GM23338 (cell line): ENCODE data around the gene FAM133A. TPM values are rescaled to one million over a fixed set of nuclear protein-coding genes. Genes with fewer than 3 reads are reported as not detected.

Experiments
- ATAC-seq: fragments of 200-7000 bp; cut with Tn5 transposase; 3 replicates; pipeline ENCODE4 v1.9.1; 2020
- DNase-seq: peaks from one replicate; pipeline ENCODE4 v3.0.0-alpha.2; 2015; ENCODE audit warnings: low spot score
- H2AFZ ChIP-seq: fragments of 200-600 bp; sonication (generic); 2 replicates; pipeline ENCODE4 v1.8.0; 2016; ENCODE audit warnings: antibody characterized with exemption, mild to moderate bottlenecking, moderate library complexity
- H3F3A ChIP-seq: fragments of 200-600 bp; sonication (generic); replicated peaks from 2 replicates; pipeline ENCODE4 v1.8.0; 2017; ENCODE audit warnings: antibody characterized with exemption, mixed run types, low read depth
- H3K27ac ChIP-seq: fragments of 200-600 bp; sonication (generic); 2 replicates; pipeline ENCODE4 v1.6.1; 2016; ENCODE audit warnings: low read depth
- H3K27me3 ChIP-seq: fragments of 200-600 bp; sonication (generic); 2 replicates; pipeline ENCODE4 v1.8.0; 2016; ENCODE audit warnings: mild to moderate bottlenecking, mixed run types, moderate library complexity; ENCODE audit not compliant: insufficient read depth
- H3K36me3 ChIP-seq: fragments of 200-600 bp; sonication (generic); 2 replicates; pipeline ENCODE4 v1.8.0; 2016; ENCODE audit warnings: mild to moderate bottlenecking; ENCODE audit not compliant: insufficient read depth
- H3K4me1 ChIP-seq: fragments of 200-600 bp; sonication (generic); 2 replicates; pipeline ENCODE4 v1.8.0; 2016; ENCODE audit warnings: mild to moderate bottlenecking, moderate library complexity; ENCODE audit not compliant: insufficient read depth
- H3K4me2 ChIP-seq: fragments of 200-600 bp; sonication (generic); 2 replicates; pipeline ENCODE4 v1.7.1; 2017; ENCODE audit warnings: mixed run types
- H3K4me3 ChIP-seq: fragments of 200-600 bp; sonication (generic); 2 replicates; pipeline ENCODE4 v1.6.1; 2016; ENCODE audit warnings: mixed run types
- H3K79me2 ChIP-seq: fragments of 200-600 bp; sonication (generic); replicated peaks from 2 replicates; pipeline ENCODE4 v1.8.0; 2017; ENCODE audit warnings: mild to moderate bottlenecking; ENCODE audit not compliant: insufficient read depth
- H3K9me2 ChIP-seq: fragments of 200-600 bp; sonication (generic); 2 replicates; pipeline ENCODE4 v1.8.0; 2017; ENCODE audit not compliant: insufficient read depth
- H4K20me1 ChIP-seq: fragments of 200-600 bp; sonication (generic); replicated peaks from 2 replicates; pipeline ENCODE4 v1.8.0; 2017; ENCODE audit warnings: mild to moderate bottlenecking; ENCODE audit not compliant: insufficient read depth
- H3K27ac Mint-ChIP-seq: 2 replicates; pipeline ENCODE4 v1.8.0; 2020; ENCODE audit warnings: inconsistent platforms, mild to moderate bottlenecking, moderate library complexity, mixed read lengths
- H3K27me3 Mint-ChIP-seq: 3 replicates; pipeline ENCODE4 v1.8.0; 2022; ENCODE audit warnings: low read depth, mild to moderate bottlenecking, moderate library complexity, mixed read lengths, inconsistent platforms; ENCODE audit not compliant: insufficient read depth, poor library complexity
- H3K36me3 Mint-ChIP-seq: 3 replicates; pipeline ENCODE4 v1.8.0; 2021; ENCODE audit warnings: low read depth, mild to moderate bottlenecking, inconsistent platforms, moderate library complexity, mixed read lengths
- H3K4me1 Mint-ChIP-seq: 3 replicates; pipeline ENCODE4 v1.8.0; 2020; ENCODE audit warnings: mild to moderate bottlenecking, inconsistent platforms, mixed read lengths
- H3K4me3 Mint-ChIP-seq: 3 replicates; pipeline ENCODE4 v1.8.0; 2021; ENCODE audit warnings: moderate library complexity, mild to moderate bottlenecking, inconsistent platforms, mixed read lengths
- H3K9me3 Mint-ChIP-seq: 3 replicates; pipeline ENCODE4 v1.8.0; 2020; ENCODE audit warnings: moderate library complexity, mild to moderate bottlenecking, inconsistent platforms, mixed read lengths
- CTCF ChIP-seq, 2 experiments: fragments of 200-600 bp in 1 of 2; sonication (generic) in 1 of 2; conservative IDR thresholded peaks; 2 replicates each; pipeline versions ENCODE4 v1.5.1 to v1.6.1; 2016 to 2017; ENCODE audit warnings: antibody characterized with exemption in 2 of 2, low read depth in 2 of 2, mild to moderate bottlenecking in 2 of 2, moderate library complexity in 1 of 2
- EZH2 ChIP-seq: fragments of 200-600 bp; sonication (generic); IDR thresholded peaks from one replicate; pipeline ENCODE4 v1.8.0; 2017; ENCODE audit warnings: antibody characterized with exemption, mild to moderate bottlenecking, low read depth; ENCODE audit not compliant: unreplicated experiment
- JUNB ChIP-seq: IDR thresholded peaks from one replicate; pipeline ENCODE4 v1.6.1; 2016; ENCODE audit warnings: antibody characterized with exemption; ENCODE audit not compliant: unreplicated experiment
- NANOG ChIP-seq: IDR thresholded peaks from 2 replicates; pipeline ENCODE4 v1.6.1; 2016; ENCODE audit warnings: antibody characterized with exemption, borderline replicate concordance
- POLR2AphosphoS5 ChIP-seq: IDR thresholded peaks from 2 replicates; pipeline ENCODE4 v1.6.1; 2016; ENCODE audit warnings: antibody characterized with exemption, low read depth
- REST ChIP-seq: IDR thresholded peaks from one replicate; pipeline ENCODE4 v1.6.1; 2018; ENCODE audit warnings: antibody characterized with exemption; ENCODE audit not compliant: unreplicated experiment
- STAT1 ChIP-seq: IDR thresholded peaks from one replicate; pipeline ENCODE4 v1.6.1; 2016; ENCODE audit warnings: antibody characterized with exemption; ENCODE audit not compliant: unreplicated experiment
- ZNF114 ChIP-seq: fragments of 250-450 bp; sonication (Bioruptor Pico); IDR thresholded peaks from 2 replicates; pipeline ENCODE4 v1.5.0; 2020; ENCODE audit warnings: mild to moderate bottlenecking, moderate library complexity
- ZNF331 ChIP-seq: fragments of 250-450 bp; sonication (Bioruptor Pico); IDR thresholded peaks from 2 replicates; pipeline ENCODE4 v1.5.0; 2020; ENCODE audit warnings: low read depth, mild to moderate bottlenecking, moderate library complexity
- polyA plus RNA-seq: library from polyadenylated mRNA; unstranded; fragments of >200 nt; fragmentation: Nextera tagmentation; extraction: Ambion mirVana; gene quantifications from 2 replicates; pipeline ENCODE4 v1.2.1, GENCODE V29; 2016
- total RNA-seq: library from RNA; depleted of rRNA; stranded (reverse); fragments of >200 nt; shearing (Covaris generic); gene quantifications from 2 replicates; pipeline ENCODE4 v1.2.3, GENCODE V29; 2014
- TF ChIP-seq, protein P1 (sequence below): IDR thresholded peaks from 2 replicates; pipeline ENCODE4 v1.6.1; 2016; ENCODE audit warnings: antibody characterized with exemption
- TF ChIP-seq, protein P2 (sequence below): fragments of 250-450 bp; sonication (Bioruptor Pico); IDR thresholded peaks from 2 replicates; pipeline ENCODE4 v1.5.0; 2020; ENCODE audit warnings: mild to moderate bottlenecking, moderate library complexity

FAM133A gene
- total and polyA plus RNA-seq, 2 experiments from 2014 or later: 1.1 to 1.2 TPM

DNA sequence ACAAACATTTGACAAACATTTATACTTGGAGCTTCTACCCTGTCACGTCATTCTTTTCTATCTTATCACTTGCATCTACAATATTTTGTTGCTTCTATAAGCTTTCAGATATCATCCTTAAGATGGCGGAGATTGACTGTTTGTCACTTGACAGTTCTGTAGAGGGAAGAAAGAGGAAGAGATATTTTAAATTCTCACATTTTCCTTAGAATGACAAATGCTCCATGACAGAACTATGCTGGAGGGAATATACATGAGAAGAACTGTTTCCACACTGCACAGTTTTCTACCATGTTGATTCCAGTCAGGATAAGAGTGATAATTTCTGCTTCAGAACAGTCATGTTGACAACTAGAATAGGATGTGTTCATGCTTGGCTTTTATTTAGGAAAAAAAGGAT lies 29.7 kb downstream of the FAM133A start (continued):
- no peak for TF ChIP-seq CTCF (conservative IDR thresholded peaks at IDR 0.05; ENCODE audit: low read depth in 2 of 2)

- Histone ChIP-seq H2AFZ (no peak overlapping the region), H3K79me2 (no peaks in the 10 kb centered on the region), H3F3A (no peaks in the 10 kb centered on the region), H3K27me3 (no peaks in the 10 kb centered on the region), H3K4me1 (no peaks in the 10 kb centered on the region), H3K4me2 (no peak overlapping the region), H3K27ac (no peak overlapping the region), H3K36me3 (no peaks in the 10 kb centered on the region), H3K9me2 (no peaks in the 10 kb centered on the region), H3K4me3 (no peak overlapping the region), H4K20me1 (no peaks in the 10 kb centered on the region)
- no peaks in the 10 kb centered on the region for H3K27me3 Mint-ChIP-seq
- no peak for ATAC-seq
- H3K36me3 Mint-ChIP-seq: no peaks in the 10 kb centered on the region
- H3K27ac Mint-ChIP-seq: no peak overlapping the region
- no peak for DNase-seq
- no peak overlapping the region for H3K4me3 Mint-ChIP-seq
- H3K4me1 Mint-ChIP-seq: no peaks in the 10 kb centered on the region
- H3K9me3 Mint-ChIP-seq: no peaks in the 10 kb centered on the region
- TF ChIP-seq EZH2 (no peak), JUNB (no peak), STAT1 (no peak), NANOG (no peak), REST (no peak), ZNF331 (CRISPR knock-in tag) (no peak), POLR2AphosphoS5 (no peak), ZNF114 (CRISPR knock-in tag) (no peak), CTCF (conservative IDR thresholded peaks at IDR 0.05; ENCODE audit: low read depth in 2 of 2) (no peak)
- TF ChIP-seq, protein P1, sequence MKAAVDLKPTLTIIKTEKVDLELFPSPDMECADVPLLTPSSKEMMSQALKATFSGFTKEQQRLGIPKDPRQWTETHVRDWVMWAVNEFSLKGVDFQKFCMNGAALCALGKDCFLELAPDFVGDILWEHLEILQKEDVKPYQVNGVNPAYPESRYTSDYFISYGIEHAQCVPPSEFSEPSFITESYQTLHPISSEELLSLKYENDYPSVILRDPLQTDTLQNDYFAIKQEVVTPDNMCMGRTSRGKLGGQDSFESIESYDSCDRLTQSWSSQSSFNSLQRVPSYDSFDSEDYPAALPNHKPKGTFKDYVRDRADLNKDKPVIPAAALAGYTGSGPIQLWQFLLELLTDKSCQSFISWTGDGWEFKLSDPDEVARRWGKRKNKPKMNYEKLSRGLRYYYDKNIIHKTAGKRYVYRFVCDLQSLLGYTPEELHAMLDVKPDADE: no peak
- TF ChIP-seq, protein P2, sequence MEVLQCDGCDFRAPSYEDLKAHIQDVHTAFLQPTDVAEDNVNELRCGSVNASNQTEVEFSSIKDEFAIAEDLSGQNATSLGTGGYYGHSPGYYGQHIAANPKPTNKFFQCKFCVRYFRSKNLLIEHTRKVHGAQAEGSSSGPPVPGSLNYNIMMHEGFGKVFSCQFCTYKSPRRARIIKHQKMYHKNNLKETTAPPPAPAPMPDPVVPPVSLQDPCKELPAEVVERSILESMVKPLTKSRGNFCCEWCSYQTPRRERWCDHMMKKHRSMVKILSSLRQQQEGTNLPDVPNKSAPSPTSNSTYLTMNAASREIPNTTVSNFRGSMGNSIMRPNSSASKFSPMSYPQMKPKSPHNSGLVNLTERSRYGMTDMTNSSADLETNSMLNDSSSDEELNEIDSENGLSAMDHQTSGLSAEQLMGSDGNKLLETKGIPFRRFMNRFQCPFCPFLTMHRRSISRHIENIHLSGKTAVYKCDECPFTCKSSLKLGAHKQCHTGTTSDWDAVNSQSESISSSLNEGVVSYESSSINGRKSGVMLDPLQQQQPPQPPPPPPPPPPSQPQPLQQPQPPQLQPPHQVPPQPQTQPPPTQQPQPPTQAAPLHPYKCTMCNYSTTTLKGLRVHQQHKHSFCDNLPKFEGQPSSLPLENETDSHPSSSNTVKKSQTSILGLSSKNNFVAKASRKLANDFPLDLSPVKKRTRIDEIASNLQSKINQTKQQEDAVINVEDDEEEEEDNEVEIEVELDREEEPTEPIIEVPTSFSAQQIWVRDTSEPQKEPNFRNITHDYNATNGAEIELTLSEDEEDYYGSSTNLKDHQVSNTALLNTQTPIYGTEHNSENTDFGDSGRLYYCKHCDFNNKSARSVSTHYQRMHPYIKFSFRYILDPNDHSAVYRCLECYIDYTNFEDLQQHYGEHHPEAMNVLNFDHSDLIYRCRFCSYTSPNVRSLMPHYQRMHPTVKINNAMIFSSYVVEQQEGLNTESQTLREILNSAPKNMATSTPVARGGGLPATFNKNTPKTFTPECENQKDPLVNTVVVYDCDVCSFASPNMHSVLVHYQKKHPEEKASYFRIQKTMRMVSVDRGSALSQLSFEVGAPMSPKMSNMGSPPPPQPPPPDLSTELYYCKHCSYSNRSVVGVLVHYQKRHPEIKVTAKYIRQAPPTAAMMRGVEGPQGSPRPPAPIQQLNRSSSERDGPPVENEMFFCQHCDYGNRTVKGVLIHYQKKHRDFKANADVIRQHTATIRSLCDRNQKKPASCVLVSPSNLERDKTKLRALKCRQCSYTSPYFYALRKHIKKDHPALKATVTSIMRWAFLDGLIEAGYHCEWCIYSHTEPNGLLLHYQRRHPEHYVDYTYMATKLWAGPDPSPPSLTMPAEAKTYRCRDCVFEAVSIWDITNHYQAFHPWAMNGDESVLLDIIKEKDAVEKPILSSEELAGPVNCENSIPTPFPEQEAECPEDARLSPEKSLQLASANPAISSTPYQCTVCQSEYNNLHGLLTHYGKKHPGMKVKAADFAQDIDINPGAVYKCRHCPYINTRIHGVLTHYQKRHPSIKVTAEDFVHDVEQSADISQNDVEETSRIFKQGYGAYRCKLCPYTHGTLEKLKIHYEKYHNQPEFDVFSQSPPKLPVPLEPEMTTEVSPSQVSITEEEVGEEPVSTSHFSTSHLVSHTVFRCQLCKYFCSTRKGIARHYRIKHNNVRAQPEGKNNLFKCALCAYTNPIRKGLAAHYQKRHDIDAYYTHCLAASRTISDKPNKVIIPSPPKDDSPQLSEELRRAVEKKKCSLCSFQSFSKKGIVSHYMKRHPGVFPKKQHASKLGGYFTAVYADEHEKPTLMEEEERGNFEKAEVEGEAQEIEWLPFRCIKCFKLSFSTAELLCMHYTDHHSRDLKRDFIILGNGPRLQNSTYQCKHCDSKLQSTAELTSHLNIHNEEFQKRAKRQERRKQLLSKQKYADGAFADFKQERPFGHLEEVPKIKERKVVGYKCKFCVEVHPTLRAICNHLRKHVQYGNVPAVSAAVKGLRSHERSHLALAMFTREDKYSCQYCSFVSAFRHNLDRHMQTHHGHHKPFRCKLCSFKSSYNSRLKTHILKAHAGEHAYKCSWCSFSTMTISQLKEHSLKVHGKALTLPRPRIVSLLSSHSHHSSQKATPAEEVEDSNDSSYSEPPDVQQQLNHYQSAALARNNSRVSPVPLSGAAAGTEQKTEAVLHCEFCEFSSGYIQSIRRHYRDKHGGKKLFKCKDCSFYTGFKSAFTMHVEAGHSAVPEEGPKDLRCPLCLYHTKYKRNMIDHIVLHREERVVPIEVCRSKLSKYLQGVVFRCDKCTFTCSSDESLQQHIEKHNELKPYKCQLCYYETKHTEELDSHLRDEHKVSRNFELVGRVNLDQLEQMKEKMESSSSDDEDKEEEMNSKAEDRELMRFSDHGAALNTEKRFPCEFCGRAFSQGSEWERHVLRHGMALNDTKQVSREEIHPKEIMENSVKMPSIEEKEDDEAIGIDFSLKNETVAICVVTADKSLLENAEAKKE (CRISPR knock-in tag): no peak
Measured at GRCh38 chrX:93711076-93711475, 37.1 kb downstream of the FAM133A start.
